ENCODE data around the gene PDSS2.
"Not testable (repeated sequence)": the region's sequence is repeated elsewhere in the genome, so short reads cannot be mapped to it uniquely, and the experiment has no call there.

Gene PDSS2

DNA sequence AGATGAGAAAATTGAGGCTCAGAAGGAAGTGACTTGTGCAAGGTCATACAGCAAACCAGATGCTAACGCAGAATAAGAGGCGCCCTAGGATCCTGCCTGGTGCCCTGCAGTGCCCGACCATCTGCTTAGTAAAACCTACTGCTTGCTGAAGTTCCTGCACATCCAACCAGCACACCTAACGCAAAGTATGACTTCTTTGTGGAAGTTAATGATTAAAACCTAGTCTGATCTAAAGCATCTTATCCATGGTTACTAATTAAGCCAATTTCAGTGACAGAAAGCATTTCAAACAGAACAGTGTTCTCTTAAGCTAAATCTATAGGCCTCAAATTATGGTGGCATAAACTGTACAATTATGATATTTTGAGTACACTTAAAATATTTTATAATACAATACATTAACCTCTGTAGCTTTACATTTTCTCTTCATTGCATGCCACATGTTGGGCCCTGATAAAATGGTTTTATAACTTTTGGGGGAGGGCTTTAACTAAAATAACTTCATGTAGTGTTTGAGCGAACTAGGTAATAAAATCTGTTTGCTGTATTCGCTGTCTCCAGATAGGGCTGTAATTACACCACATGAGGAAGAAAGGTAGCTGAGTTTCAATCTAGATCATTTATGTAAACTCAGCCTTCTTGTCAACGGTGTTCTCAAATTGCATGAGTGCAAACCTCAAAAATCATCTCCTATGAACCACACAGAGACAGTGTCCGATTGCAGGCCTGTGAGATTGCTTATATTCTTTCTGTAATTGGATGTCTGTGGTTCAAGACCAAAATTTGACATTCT lies 306.5 kb downstream of the PDSS2 start:
- DNase-seq = no peak

DNA sequence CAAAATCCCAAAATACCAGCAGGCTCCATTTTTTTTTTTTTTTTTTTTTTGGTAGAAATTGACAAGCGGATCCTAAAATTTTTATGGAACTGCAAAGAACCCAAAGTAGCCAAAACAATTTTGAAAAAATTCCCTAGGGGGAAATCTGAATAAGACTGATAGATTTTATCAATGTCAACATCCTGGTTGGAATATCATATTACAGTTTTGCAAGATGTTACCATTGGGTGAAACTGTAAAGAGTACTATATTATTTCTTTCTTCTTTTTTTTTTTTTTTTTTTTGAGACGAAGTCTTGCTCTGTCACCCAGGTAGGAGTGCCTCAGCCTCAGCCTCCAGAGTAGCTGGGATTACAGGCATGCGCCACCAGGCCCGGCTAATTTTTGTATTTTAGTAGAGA lies 314.7 kb downstream of the PDSS2 start:
- DNase-seq = no peak

DNA sequence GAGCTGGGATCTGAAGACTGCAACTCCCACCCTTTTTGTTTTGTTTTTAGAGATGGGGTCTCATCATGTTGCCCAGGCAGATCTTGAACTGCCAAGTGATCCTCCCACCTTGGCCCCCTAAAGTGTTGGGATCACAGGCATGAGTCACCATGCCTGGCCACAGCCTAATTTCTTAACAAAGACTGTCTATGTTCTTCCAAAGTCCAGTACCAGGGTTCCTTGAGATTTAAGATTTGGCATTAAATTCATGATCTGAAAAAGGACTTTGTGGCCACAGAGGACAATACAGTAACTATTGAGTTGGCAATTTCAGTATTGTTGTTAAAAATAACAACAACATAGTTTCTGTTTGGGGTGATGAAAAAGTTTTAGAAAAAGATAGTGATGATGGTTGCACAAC lies 315.4 kb downstream of the PDSS2 start:
- DNase-seq = no peak

DNA sequence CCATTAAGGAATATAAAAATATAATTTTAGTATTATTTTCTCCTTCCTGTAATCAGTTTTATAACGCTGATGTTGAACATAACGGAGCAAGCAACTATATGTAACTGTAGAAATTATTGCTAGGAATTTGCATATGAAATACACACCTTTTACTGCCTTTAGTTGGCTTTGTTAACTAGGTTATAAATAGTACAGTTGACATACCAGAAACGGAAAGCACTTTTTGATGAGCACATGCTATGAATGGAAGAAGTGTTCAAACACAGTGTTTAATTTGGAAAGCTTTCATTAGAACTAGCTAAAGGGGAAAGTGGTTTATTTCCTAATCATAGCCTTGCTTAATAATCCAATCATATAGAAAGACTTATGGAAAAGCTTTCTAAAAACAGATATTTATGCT lies 318.8 kb downstream of the PDSS2 start:
- no peak for DNase-seq

DNA sequence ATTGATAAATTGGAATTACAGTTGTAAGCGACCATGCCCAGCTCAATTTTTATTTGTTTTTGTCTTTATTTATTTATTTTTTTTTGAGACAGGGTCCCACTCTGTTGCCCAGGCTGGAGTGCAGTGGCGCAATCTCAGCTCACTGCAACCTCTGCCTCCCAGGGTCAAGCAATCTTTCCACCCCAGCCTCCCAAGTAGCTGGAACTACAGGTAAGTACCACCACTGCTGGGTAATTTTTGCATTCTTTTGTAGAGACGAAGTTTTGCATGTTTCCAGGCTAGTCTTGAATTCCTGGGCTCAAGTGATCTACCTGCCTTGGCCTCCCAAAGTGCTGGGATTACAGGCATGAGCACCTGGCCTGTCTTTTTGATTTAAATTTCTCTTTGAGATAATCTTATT lies 323.0 kb downstream of the PDSS2 start:
- not testable (repeated sequence) for DNase-seq

DNA sequence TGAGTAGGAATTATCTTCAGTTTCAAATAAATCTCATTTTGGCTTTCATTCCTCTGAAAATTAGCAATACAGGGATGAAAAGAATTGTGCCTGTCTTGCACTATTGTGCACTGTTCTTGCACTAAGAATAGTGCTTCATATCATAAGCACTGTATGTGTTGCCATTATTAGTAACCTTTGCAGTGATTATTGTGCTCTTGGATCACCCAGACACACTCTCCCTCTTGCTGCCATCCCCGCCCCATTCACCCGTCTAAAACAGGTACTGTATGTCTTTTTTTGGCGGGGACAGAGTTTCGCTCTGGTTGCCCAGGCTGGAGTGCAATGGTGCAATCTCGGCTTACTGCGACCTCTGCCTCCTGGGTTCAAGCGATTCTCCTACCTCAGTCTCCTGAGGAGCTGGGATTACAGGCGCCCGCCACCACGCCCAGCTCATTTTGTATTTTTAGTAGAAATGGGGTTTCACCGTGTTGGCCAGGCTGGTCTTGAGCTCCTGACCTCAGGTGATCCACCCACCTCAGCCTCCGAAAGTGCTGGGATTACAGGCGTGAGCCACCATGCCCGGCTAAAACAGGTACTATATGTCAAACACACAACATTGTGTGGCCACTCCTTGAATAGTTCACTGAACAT lies 324.2 kb downstream of the PDSS2 start:
- not testable (repeated sequence) for DNase-seq

DNA sequence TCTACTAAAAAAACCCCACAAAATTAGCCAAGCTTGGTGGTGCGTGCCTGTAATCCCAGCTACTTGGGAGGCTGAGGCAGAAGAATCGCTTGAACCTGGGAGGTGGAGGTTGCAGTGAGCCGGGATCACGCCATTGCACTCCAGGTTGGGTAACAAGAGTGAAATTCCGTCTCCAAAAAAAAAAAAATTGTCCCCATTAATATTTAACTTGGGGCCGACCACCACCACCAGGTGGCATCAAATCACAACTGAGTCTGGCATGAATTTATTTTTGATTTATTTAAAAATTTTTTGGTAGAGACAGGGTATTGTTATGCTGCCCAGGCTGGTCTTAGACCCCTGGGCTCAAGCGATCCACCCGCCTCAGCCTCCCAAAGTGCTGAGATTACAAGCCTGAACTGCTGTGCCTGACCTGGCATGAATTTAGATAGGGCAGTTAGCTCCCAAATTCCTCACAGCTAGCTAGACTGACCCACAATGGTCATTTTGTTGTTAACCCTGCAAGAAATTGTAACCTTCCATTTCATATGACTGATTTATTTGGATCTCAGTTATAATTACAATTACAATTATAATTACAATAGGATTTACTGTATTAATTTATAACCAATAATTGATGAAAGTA lies 326.9 kb downstream of the PDSS2 start:
- peak; percentile 29 for DNase-seq

DNA sequence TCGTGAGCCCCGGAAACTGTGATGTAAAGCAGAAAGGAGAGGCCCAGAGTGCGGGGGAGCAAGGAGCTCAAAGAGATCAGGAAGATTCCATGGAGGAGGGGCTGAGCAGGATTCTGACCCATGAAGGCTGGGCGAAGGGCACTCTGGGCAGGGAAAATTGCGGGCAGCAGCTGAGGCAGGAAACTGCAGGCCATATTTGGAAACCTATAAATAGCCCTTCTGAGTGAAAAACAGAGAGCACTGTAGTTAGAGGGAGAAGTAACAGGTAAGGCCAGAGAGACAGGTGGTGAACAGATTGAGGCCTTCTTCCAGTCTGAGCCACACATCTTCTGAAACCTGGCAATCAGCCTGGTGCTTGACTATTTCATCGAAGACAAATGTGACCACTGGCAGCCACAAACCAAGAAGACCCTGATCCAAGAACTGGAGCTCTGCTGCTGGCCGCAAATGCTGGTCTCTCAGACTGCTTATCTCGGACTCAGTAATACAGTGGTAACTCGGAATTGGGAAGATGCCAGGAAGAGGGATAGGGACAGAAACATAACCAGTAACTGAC lies 329.9 kb downstream of the PDSS2 start:
- no peak for DNase-seq

DNA sequence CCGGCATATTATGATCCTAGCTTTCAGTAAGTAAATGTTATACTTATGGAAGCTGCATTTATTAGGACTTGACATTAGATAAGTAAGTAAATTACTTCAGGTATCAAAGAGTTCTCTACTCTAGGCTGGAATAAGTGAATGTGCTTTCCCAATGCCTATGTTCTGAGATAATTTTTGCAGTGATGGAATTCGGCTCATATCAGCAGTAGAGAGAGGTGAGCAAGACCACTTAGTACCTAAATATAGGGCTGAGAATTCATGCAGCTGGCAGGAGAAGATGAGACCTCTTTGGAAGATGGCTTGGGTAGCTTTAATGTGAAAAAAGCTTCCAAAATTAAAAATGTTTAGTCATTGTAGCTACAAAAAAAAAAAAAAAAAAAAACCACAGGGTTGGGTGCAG lies 330.8 kb downstream of the PDSS2 start:
- no peak for DNase-seq

DNA sequence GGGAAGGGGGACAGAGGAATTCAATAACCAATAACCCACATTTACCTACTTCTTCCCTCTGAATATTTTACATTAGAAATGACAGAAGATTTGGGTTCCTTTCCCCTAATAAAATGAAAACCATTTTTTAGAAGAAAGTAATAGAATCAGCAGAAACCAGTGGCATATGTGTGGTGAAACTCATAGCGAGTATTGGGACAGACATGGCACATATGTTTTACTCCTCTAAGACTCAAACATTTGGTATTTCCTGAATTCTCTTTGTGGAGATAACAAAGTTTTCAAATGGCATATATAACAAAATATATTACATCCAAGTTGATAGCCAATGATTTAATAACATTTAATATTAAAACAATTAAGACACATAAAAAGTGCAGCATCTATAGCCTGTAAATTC lies 331.2 kb downstream of the PDSS2 start:
- no peak for DNase-seq

DNA sequence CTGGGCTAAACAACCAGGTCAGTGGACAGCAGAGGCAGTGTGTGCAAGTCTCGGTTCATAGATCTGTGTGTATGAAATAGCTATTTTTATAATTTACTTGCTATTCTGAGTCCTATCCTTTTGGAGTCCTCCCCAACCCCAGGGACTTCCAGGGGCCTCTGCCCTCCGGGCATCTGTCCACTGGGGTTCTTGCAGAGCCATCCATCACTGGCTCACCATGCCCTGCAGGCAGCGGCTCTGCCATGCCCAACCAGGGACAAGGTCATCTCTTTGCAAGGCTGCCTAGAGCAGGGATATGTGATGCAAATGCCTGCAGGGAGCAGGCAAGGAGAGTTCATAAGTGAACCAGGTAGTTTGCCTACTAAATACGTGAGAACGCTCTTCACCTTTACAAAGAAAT lies 333.6 kb downstream of the PDSS2 start:
- DNase-seq = no peak

DNA sequence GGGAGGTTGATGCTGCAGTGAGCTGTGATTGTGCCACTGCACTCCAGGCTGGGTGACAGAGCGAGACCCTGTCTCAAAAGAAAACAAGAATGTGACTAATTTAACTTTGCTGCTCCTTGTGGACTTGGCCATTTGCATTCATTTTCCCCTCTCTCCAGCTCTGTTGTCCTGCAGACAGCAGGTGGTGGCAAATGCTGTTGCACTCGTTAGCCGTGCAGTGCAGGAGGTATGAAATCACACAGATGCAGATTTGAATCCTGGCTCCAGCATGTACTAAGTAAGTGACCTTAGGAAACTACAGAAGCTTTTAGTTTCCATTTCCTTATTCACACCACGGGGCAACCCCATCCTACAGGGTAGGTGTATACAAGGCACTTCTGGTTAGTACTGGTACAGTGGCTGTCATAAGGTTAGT lies 334.4 kb downstream of the PDSS2 start:
- no peak for DNase-seq

DNA sequence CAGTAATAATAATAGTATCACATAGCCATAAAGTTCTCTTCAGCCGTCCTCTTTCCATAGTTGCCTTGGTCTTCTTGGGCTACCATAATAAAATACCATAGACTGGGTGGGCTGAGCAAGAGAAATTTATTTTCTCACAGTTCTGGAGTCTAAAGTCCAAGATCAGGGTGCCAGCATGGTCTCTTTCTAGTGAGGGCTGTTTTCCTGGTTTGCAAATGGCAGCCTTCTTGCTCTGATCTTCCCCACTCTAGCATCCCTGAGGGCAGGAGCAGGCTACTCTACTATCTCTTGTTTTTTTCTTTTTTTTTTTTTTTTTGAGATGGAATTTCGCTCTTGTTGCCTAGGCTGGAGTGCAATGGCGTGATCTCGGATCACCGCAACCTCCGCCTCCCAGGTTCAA lies 335.9 kb downstream of the PDSS2 start:
- DNase-seq = no peak

DNA sequence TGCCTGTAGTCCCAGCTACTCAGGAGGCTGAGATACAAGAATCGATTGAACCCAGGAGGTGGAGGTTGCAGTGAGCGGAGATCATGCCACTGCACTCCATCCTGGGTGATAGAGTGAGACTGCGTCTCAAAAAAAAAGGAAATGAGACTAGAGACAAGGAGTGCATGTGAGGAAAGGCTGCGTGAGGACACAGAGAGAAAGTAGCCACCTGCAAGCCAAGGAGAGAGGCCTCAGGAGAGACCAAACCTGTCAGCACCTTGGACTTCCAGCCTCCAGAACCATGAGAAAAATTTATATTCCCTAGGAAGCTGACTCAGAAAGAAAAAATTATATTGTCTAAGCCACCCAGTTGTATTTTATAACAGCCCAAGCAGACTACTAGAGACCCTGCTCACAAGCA lies 336.6 kb downstream of the PDSS2 start:
- DNase-seq = no peak

DNA sequence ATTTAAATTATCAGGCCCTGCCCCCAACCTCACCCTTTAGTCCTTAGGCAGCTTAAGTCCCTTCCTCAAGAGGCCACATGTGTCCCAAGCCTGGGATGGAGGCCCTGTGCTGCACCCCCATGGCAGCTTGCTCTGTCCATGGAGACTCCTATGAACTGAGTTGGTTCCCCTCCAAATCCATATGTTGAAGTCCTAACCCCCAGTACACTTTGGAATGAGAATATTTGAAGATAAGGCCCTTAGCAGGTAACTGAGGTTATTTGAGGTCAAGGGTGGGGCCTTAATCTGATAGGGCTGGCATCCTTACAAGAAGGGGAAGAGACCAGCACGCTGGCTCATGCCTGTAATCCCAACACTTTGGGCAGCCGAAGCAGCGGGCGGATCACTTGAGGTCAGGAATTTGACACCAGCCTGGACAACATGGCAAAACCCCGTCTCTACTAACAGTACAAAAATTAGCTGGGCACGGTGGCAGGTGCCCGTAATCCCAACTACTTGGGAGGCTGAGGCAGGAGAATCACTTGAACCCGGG lies 337.3 kb downstream of the PDSS2 start:
- DNase-seq = no peak

DNA sequence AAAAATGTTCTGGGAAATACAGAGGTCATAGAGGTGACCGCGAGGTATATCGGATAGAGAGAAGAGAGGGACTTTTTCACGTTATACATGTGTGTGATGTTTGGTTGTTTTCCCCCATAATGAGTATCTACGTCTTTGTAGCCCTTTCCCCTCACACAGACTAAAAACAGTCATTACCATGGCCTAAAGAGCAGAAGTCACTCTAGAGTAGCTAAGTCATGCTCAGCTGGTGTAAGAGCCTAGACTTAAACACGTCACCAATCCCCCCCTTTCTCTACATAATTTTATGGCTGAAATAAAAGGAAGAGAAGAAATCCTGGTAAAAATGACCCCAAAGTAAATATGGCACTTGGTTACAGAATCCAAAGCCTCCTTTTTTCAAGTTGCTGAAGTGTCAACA lies 338.1 kb downstream of the PDSS2 start:
- no peak for DNase-seq

DNA sequence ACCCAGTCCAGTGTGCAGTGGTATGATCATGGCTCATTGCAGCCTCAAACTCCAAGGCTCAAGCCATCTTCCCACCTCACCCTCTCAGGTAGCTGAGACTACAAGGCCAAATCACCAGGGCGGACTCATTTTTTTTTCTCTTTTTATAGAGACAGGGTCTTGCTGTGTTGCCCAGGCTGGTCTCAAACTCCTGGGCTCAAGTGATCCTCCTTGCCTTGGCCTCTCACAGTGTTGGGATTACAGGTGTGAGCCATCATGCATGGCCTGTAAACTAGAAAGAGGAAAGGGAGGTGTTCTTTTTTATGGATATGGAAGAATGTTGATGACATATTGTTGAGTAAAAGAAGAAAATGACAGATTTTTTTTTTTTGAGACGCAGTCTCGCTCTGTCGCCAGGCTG lies 339.0 kb downstream of the PDSS2 start:
- DNase-seq = no peak

DNA sequence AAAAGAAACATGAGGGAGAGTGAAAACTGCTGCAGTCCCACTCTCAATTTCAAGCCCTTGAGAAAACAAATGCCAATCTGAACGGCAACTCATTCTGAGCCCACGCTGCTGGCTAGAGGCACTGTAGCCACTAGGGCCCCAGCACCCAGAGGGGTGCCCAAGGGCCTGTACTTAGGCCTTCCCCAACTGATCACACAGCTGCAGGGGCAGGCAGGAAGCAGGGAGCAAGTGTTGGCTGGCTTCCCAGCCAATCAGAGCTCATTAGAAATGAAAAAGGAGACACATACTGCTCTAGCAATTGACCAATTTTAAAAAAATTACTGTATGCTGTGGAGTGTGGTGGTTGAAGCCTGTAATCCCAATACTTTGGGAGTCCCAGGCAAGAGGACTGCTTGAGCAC lies 340.4 kb downstream of the PDSS2 start:
- no peak for DNase-seq

DNA sequence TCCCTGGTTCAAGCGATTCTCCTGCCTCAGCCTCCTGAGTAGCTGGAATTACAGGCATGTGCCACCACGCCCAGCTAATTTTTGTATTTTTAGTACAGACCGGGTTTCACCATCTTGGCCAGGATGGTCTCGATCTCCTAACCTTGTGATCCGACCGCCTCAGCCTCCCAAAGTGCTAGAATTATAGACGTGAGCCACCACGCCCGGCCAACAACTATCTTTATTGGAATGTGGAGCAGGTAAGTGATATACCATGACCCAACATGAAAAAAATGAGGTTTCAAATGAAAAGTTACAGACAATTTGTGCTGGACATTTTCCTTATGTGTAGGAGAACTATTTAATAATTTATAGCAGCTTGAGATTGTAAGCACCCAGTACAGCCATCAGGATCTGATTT lies 340.8 kb downstream of the PDSS2 start:
- not testable (repeated sequence) for DNase-seq

DNA sequence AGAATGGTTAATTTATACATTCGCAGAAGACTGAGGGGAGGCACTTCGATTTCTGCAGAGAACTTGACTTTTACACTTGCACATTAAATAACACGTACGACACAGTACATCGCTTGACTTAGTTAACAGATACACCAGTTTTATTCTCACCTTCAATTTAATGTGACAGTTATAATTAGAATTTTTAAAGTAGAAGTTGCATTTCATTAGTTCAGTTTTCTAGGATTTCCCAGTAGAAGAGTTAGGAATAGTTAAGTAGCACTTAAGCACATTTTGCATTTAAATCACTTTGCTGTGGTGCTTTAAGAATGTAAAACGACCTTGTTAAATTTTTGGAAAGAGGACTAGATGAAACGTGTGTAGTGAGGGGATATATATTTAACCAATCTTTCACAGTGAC lies 342.4 kb downstream of the PDSS2 start:
- no peak for DNase-seq

DNA sequence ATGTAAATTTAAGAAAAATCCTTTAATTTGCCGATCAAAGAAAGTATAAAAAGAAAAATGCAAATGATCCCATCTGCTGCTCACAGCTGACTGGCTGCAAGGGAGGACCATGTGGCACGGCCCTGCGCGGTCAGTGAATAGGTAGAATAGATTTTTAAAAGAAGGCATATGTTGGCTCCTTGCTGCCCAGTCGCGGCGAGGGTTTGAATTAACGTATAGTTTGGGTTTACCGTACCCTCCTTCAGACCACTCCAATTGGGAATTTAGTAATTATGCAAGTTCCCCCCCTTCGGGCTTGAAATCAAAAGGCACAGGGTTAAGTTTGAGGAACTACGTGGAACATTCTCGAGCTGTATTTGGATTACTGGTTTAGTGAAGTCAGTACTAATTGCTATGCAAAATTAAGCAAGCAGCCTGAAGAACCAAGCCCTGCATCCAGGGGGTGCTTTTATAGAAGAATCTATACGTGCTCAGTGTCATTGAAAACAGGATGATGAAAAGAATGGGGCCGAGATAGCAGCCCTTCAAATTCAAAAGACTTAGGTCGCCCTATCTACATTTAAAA lies 343.0 kb downstream of the PDSS2 start:
- peak; percentile 23 for DNase-seq

DNA sequence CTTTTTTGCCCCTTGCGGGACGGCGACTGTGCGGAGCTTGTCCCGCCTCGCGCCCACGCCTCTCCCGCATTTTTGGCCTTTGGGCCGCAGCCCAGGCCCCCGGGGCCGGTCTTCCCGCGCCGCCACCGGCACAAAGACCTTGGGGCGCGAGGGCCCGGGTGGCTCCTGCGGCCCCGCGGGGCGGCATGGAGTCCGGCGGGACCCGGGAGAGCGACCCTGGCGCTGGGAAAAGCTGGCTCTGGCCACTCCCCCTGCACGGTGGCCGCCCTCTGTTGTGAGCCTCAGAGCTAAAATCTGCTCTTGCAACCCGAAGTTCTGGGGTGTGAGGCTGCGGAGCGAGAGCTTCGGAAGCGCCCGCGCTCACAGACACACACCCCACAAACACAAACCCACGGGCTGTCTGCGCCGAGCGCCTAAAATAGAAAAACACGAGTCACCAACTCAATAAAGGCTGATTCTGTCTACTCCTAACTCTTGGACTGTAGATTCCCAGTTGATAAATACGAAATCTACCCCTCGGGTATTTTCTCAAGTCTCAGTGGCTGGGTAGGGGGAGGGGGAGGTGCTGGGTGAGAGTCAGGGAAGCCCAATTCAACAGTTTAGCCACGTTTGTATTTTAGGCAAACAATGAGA lies 343.6 kb downstream of the PDSS2 start:
- DNase-seq = peak; percentile 42

Measured in activated naive CD4-positive, alpha-beta T cell treated with anti-CD3 and anti-CD28 coated beads, Interleukin-2, amount 50 U/mL, for 16 hours (primary cell).